AG04449 (cell line): ENCODE results near the gene ZNF831.

Source experiments
- CTCF ChIA-PET: fragments of 350-600 bp; formaldehyde crosslinking; extraction: SDS; loops from one replicate; lab custom pipeline; 2021; ENCODE audit warnings: antibody characterized with exemption; lab: Yijun Ruan, JAX
- POLR2A ChIA-PET: fragments of 400-600, 350-600 bp; formaldehyde crosslinking; extraction: SDS; loops from one replicate; lab custom pipeline; 2020; ENCODE audit warnings: antibody characterized with exemption, inconsistent platforms; lab: Yijun Ruan, JAX
- DNase-seq: peaks from one replicate; pipeline ENCODE4 v3.0.0-alpha.2; 2010; ENCODE audit warnings: low read depth, low spot score
- H3K4me3 ChIP-seq: 2 replicates; pipeline ENCODE4 v1.5.1; 2011; ENCODE audit warnings: low read depth, mild to moderate bottlenecking, control low read depth, low read length
- CTCF ChIP-seq: IDR thresholded peaks from one replicate; pipeline ENCODE4 v1.5.1; 2011; ENCODE audit warnings: mild to moderate bottlenecking, moderate library complexity, low read length, control low read depth, inconsistent platforms; ENCODE audit not compliant: insufficient read depth; ENCODE audit errors: missing control alignments

Gene ZNF831

GRCh38 chr20:59219211-59219610 is 55.6 kb downstream of the ZNF831 start:
- no peak for TF ChIP-seq CTCF
- ChIA-PET POLR2A (no interaction called here), CTCF (no interaction called here)
- DNase-seq: no peak
- no peak overlapping the region for H3K4me3 ChIP-seq

- DNase-seq: no peak
- CTCF ChIA-PET: interaction anchor here (2.2 to 5.2 kb wide), 2 partner anchors 184 to 349 kb away, joined by 8 to 114 read pairs; no protein-coding TSS in a partner anchor
- no peak for TF ChIP-seq CTCF
- no peak overlapping the region for H3K4me3 ChIP-seq
- POLR2A ChIA-PET: no interaction called here
Observed at GRCh38 chr20:59220161-59220560, 56.5 kb downstream of the ZNF831 start.

GRCh38 chr20:59221049-59221706 is 57.6 kb downstream of the ZNF831 start:
- POLR2A ChIA-PET: no interaction called here
- CTCF ChIA-PET: interaction anchor here (0.7 to 5.2 kb wide), 26 partner anchors 7 to 984 kb away, joined by 3 to 114 read pairs (median 6); partner anchors contain the start of gene GNAS-AS1
- DNase-seq: no peak
- TF ChIP-seq CTCF: no peak
- H3K4me3 ChIP-seq: no peak overlapping the region

- H3K4me3 ChIP-seq: peak overlapping the region; percentile 48
- DNase-seq: no peak
- ChIA-PET CTCF (interaction anchor here (0.6 to 5.2 kb wide), 32 partner anchors 8 to 985 kb away, joined by 3 to 114 read pairs (median 6); partner anchors contain the start of gene GNAS-AS1), POLR2A (no interaction called here)
- no peak for TF ChIP-seq CTCF
Observed at GRCh38 chr20:59221707-59222252, 58.2 kb downstream of the ZNF831 start.

GRCh38 chr20:59222253-59223181 is 58.9 kb downstream of the ZNF831 start:
- DNase-seq: peak; percentile 12
- TF ChIP-seq CTCF: peak; percentile 94
- POLR2A ChIA-PET: no interaction called here
- CTCF ChIA-PET: interaction anchor here (0.6 to 5.2 kb wide), 35 partner anchors 9 to 985 kb away, joined by 3 to 114 read pairs (median 4); partner anchors contain the start of gene GNAS-AS1
- peak overlapping the region; percentile 48 for H3K4me3 ChIP-seq
